HG02981 (cell line): Measurements from ENCODE around the gene PTDSS2.
"Not testable (repeated sequence)": the region's sequence is repeated elsewhere in the genome, so short reads cannot be mapped to it uniquely, and the experiment has no call there.

ENCODE experiments used
- ATAC-seq: cut with Tn5 transposase; IDR thresholded peaks from one replicate; pipeline ENCODE4 v1.9.1; 2021; ENCODE audit warnings: mild to moderate bottlenecking, moderate library complexity; ENCODE audit not compliant: unreplicated experiment

PTDSS2 gene

GRCh38 chr11:429931-430456, 20.1 kb upstream of the PTDSS2 start:
- no peak for ATAC-seq

- ATAC-seq = no peak
Measured at GRCh38 chr11:431921-432320, 18.2 kb upstream of the PTDSS2 start.

GRCh38 chr11:432501-433100, 17.5 kb upstream of the PTDSS2 start:
- no peak for ATAC-seq

GRCh38 chr11:433111-433510, 17.0 kb upstream of the PTDSS2 start:
- no peak for ATAC-seq

GRCh38 chr11:433641-434040, 16.4 kb upstream of the PTDSS2 start:
- no peak for ATAC-seq

- no peak for ATAC-seq
Measured at GRCh38 chr11:434496-434895, 15.6 kb upstream of the PTDSS2 start.

GRCh38 chr11:434999-435740, 14.9 kb upstream of the PTDSS2 start:
- not testable (repeated sequence) for ATAC-seq

- ATAC-seq = no peak
Measured at GRCh38 chr11:437228-437870, 12.7 kb upstream of the PTDSS2 start.

- no peak for ATAC-seq
Measured at GRCh38 chr11:438101-438844, 11.8 kb upstream of the PTDSS2 start.

- no peak for ATAC-seq
Measured at GRCh38 chr11:439315-440064, 10.6 kb upstream of the PTDSS2 start.

- ATAC-seq = no peak
Measured at GRCh38 chr11:440065-441042, 9.7 kb upstream of the PTDSS2 start.

GRCh38 chr11:441043-441417, 9.0 kb upstream of the PTDSS2 start:
- ATAC-seq = no peak

- ATAC-seq = peak; percentile 63
Measured at GRCh38 chr11:441418-442274, 8.4 kb upstream of the PTDSS2 start, which contains the start of gene ANO9. ANO9 (minus strand) TSS chr11:442011; CDS start chr11:441926, 85 bp downstream.

GRCh38 chr11:442611-443081, 7.4 kb upstream of the PTDSS2 start:
- no peak for ATAC-seq

GRCh38 chr11:443542-444199, 6.4 kb upstream of the PTDSS2 start:
- no peak for ATAC-seq

GRCh38 chr11:444396-445144, 5.5 kb upstream of the PTDSS2 start:
- ATAC-seq = no peak
